IMR-90 (cell line): Measurements from ENCODE around the gene SIRT2. TPM values are rescaled to one million over a fixed set of nuclear protein-coding genes. Genes with fewer than 3 reads are reported as not detected.

Experiments
- ATAC-seq: fragments of 200-7000 bp; cut with Tn5 transposase; 2 replicates; pipeline ENCODE4 v1.9.1; 2020; ENCODE audit warnings: low read depth, mild to moderate bottlenecking, moderate library complexity
- BruUV-seq: library from RNA; stranded (reverse); fragments of 400-500 nt; replicated peaks from 2 replicates; lab custom pipeline; 2021; lab: Mats Ljungman, UMichigan
- CTCF ChIA-PET: fragments of 300-600 bp; formaldehyde crosslinking; extraction: SDS; loops from one replicate; lab custom pipeline; 2021; ENCODE audit warnings: antibody characterized with exemption; lab: Yijun Ruan, JAX
- POLR2A ChIA-PET: fragments of 300-600 bp; sonication (Branson Sonifier 250); formaldehyde crosslinking; loops from one replicate; lab custom pipeline; 2022; ENCODE audit warnings: antibody characterized with exemption; ENCODE audit not compliant: unreplicated experiment; lab: Charles Lee
- DNase-seq: peaks from one replicate; pipeline ENCODE4 v3.0.0; 2013
- H2AFZ ChIP-seq: replicated peaks from 2 replicates; pipeline ENCODE3; 2013; ENCODE audit warnings: low read length, mild to moderate bottlenecking; ENCODE audit not compliant: poor library complexity
- H2AK5ac ChIP-seq: 2 replicates; pipeline ENCODE4 v1.6.1; 2013; ENCODE audit warnings: low read depth, low read length, inconsistent platforms
- H2AK9ac ChIP-seq: replicated peaks from 2 replicates; pipeline ENCODE3; 2013; ENCODE audit warnings: mild to moderate bottlenecking, low read depth, low read length, moderate library complexity; ENCODE audit not compliant: poor library complexity
- H2BK120ac ChIP-seq: 2 replicates; pipeline ENCODE4 v1.6.1; 2013; ENCODE audit warnings: low read depth, low read length, inconsistent platforms
- H2BK15ac ChIP-seq: 3 replicates; pipeline ENCODE4 v1.6.1; 2013; ENCODE audit warnings: low read depth, low read length, inconsistent platforms
- H2BK20ac ChIP-seq: 2 replicates; pipeline ENCODE4 v1.6.1; 2013; ENCODE audit warnings: low read depth, mild to moderate bottlenecking, inconsistent platforms, low read length, moderate library complexity
- H2BK5ac ChIP-seq: 2 replicates; pipeline ENCODE4 v1.6.1; 2013; ENCODE audit warnings: mild to moderate bottlenecking, low read depth, low read length, inconsistent platforms; ENCODE audit not compliant: poor library complexity, severe bottlenecking
- H3K14ac ChIP-seq: replicated peaks from 2 replicates; pipeline ENCODE4 v1.6.1; 2013; ENCODE audit warnings: low read depth, low read length, inconsistent platforms
- H3K18ac ChIP-seq: 2 replicates; pipeline ENCODE4 v1.6.1; 2013; ENCODE audit warnings: low read depth, low read length, control low read depth
- H3K23ac ChIP-seq: 2 replicates; pipeline ENCODE4 v1.6.1; 2013; ENCODE audit warnings: low read depth, low read length, inconsistent platforms
- H3K27ac ChIP-seq: 2 replicates; pipeline ENCODE4 v1.5.1; 2013; ENCODE audit warnings: mild to moderate bottlenecking, control low read depth, low read length; ENCODE audit not compliant: insufficient read depth
- H3K27me3 ChIP-seq: 2 replicates; pipeline ENCODE4 v1.6.1; 2013; ENCODE audit warnings: low read length; ENCODE audit not compliant: control insufficient read depth, insufficient read depth
- H3K36me3 ChIP-seq: 2 replicates; pipeline ENCODE4 v1.6.1; 2013; ENCODE audit warnings: low read length, mixed read lengths; ENCODE audit not compliant: control insufficient read depth, insufficient read depth
- H3K4ac ChIP-seq: 2 replicates; pipeline ENCODE4 v1.6.1; 2013; ENCODE audit warnings: low read depth, low read length, inconsistent platforms
- H3K4me1 ChIP-seq: 2 replicates; pipeline ENCODE4 v1.6.1; 2013; ENCODE audit warnings: low read length, mixed read lengths; ENCODE audit not compliant: control insufficient read depth, insufficient read depth
- H3K4me2 ChIP-seq: 2 replicates; pipeline ENCODE4 v1.6.1; 2013; ENCODE audit warnings: low read depth, mild to moderate bottlenecking, control low read depth, low read length, moderate library complexity
- H3K4me3 ChIP-seq: 2 replicates; pipeline ENCODE4 v1.5.1; 2013; ENCODE audit warnings: low read depth, mild to moderate bottlenecking, control low read depth, low read length, moderate library complexity; ENCODE audit not compliant: insufficient read depth
- H3K56ac ChIP-seq: 2 replicates; pipeline ENCODE4 v1.6.1; 2013; ENCODE audit warnings: low read length, inconsistent platforms; ENCODE audit not compliant: insufficient read depth; ENCODE audit errors: extremely low read depth
- H3K79me1 ChIP-seq, 2 experiments: 2 replicates each; pipeline ENCODE4 v1.6.1; 2013; ENCODE audit warnings: low read length in 2 of 2, inconsistent platforms in 1 of 2, low read depth in 1 of 2
- H3K9ac ChIP-seq: 2 replicates; pipeline ENCODE4 v1.6.1; 2013; ENCODE audit warnings: low read depth, low read length, control low read depth
- H3K9me1 ChIP-seq: 2 replicates; pipeline ENCODE4 v1.6.1; 2013; ENCODE audit warnings: low read length, inconsistent platforms; ENCODE audit not compliant: insufficient read depth
- H3K9me3 ChIP-seq: 2 replicates; pipeline ENCODE4 v1.6.1; 2013; ENCODE audit warnings: low read length; ENCODE audit not compliant: control insufficient read depth, insufficient read depth
- H4K20me1 ChIP-seq: 2 replicates; pipeline ENCODE4 v1.6.1; 2013; ENCODE audit warnings: low read length, inconsistent platforms; ENCODE audit not compliant: insufficient read depth
- H4K5ac ChIP-seq: 2 replicates; pipeline ENCODE4 v1.6.1; 2013; ENCODE audit warnings: mild to moderate bottlenecking, low read depth, low read length, control low read depth
- H4K8ac ChIP-seq, 2 experiments: 2 replicates each; pipeline ENCODE4 v1.6.1; 2013; ENCODE audit warnings: low read depth in 2 of 2, low read length in 2 of 2, control low read depth in 1 of 2, inconsistent platforms in 1 of 2
- H4K91ac ChIP-seq: 2 replicates; pipeline ENCODE4 v1.6.1; 2013; ENCODE audit warnings: low read depth, low read length, inconsistent platforms; ENCODE audit not compliant: insufficient read depth
- BHLHE40 ChIP-seq: fragments of 150-350 bp; IDR thresholded peaks from 2 replicates; pipeline ENCODE4 v1.6.1; 2016; ENCODE audit warnings: mild to moderate bottlenecking, low read depth, low read length
- CEBPB ChIP-seq: IDR thresholded peaks from 2 replicates; pipeline ENCODE4 v1.6.1; 2012; ENCODE audit warnings: low read depth, low read length, improper control_type of control experiment
- CHD1 ChIP-seq: IDR thresholded peaks from 2 replicates; pipeline ENCODE4 v1.6.1; 2012; ENCODE audit warnings: low read depth, low read length, improper control_type of control experiment
- ELK1 ChIP-seq: fragments of 150-350 bp; IDR thresholded peaks from 2 replicates; pipeline ENCODE4 v1.6.1; 2016; ENCODE audit warnings: low read depth, mild to moderate bottlenecking, low read length, moderate library complexity, borderline replicate concordance
- FOS ChIP-seq: fragments of 150-350 bp; IDR thresholded peaks from 2 replicates; pipeline ENCODE4 v1.6.1; 2016; ENCODE audit warnings: low read depth, low read length
- MXI1 ChIP-seq: IDR thresholded peaks from 2 replicates; pipeline ENCODE4 v1.6.1; 2012; ENCODE audit warnings: low read depth, mild to moderate bottlenecking, low read length, moderate library complexity, borderline replicate concordance
- RAD21 ChIP-seq: IDR thresholded peaks from 2 replicates; pipeline ENCODE4 v1.6.1; 2012; ENCODE audit warnings: low read length, improper control_type of control experiment
- RCOR1 ChIP-seq: IDR thresholded peaks from 2 replicates; pipeline ENCODE4 v1.6.1; 2012; ENCODE audit warnings: mild to moderate bottlenecking, low read length, improper control_type of control experiment; ENCODE audit not compliant: insufficient replicate concordance
- RFX5 ChIP-seq: IDR thresholded peaks from 2 replicates; pipeline ENCODE4 v1.8.0; 2012; ENCODE audit warnings: low read depth, mild to moderate bottlenecking, low read length, moderate library complexity
- USF2 ChIP-seq: fragments of 150-350 bp; IDR thresholded peaks from 2 replicates; pipeline ENCODE4 v1.6.1; 2017; ENCODE audit warnings: mild to moderate bottlenecking, antibody characterized with exemption, low read length, low read depth
- WGBS, 2 experiments: methylation state at CpG; one replicate each; pipeline versions ENCODE4 v1.1.5 to v1.1.7; 2013; ENCODE audit warnings: missing lambda C conversion rate in 2 of 2; ENCODE audit not compliant: insufficient read length in 1 of 2; ENCODE audit errors: extremely low coverage in 2 of 2; 5-methylcytosine and 5-hydroxymethylcytosine counted together
- dilution Hi-C: fragments of 300-500 bp; cut with HindIII; formaldehyde crosslinking; loops from one replicate; pipeline ENCODE4 v1.14.3; 2018; ENCODE audit warnings: low sequenced_read_pairs; ENCODE audit not compliant: unreplicated experiment
- in situ Hi-C: fragments of 300-500 bp; cut with MboI; formaldehyde crosslinking; loops from 3 replicates; pipeline ENCODE4 v1.14.3; 2019; ENCODE audit warnings: low sequenced_read_pairs, inconsistent platforms, mixed read lengths
- intact Hi-C: fragments of 100-400 bp; cut with micrococcal nuclease; formaldehyde crosslinking; loops from 2 replicates; pipeline ENCODE4 v1.10.0; 2022
- polyA plus RNA-seq, 3 experiments: library from polyadenylated mRNA; depleted of rRNA; stranded (reverse); fragments of >200 nt; gene quantifications; 2 replicates each; pipeline ENCODE4 v1.2.3, GENCODE V29; 2012; ENCODE audit warnings: low replicate concordance in 1 of 3
- total RNA-seq: library from RNA; depleted of rRNA; stranded (reverse); fragments of >200 nt; gene quantifications from 2 replicates; pipeline ENCODE4 v1.2.3, GENCODE V29; 2012

Gene SIRT2
- total and polyA plus RNA-seq, 2 of the 4 experiments (the other 2 are of a cell fraction): 43.0 to 50.0 TPM

- H3K9me3 ChIP-seq: no peaks in the 10 kb centered on the region; the same call in 1 of the 2 replicates
- H3K4me2 ChIP-seq: no peak overlapping the region
- WGBS, 2 experiments: 90% methylated on average over 8 of the region's 29 CpGs; no CpG with 5 or more reads in 1 of the 2 experiments
- no peak overlapping the region for H2AK9ac ChIP-seq
- H3K4me1 ChIP-seq: no peaks in the 10 kb centered on the region
- H4K8ac ChIP-seq: no peak overlapping the region
- H3K14ac ChIP-seq: no peak overlapping the region
- H2AK5ac ChIP-seq: no peak overlapping the region
- H3K9ac ChIP-seq: no peak overlapping the region
- peaks cover 25% of the 10 kb centered on the region for H3K36me3 ChIP-seq
- no peak overlapping the region for H3K4me3 ChIP-seq
- H2BK20ac ChIP-seq: no peak overlapping the region
- no peaks in the 10 kb centered on the region; the same call in 1 of the 2 replicates for H4K20me1 ChIP-seq
- TF ChIP-seq ELK1: no peak
- no peak for TF ChIP-seq FOS
- no peak for TF ChIP-seq RAD21
- TF ChIP-seq MXI1: no peak
- no peak for TF ChIP-seq CHD1
- TF ChIP-seq RCOR1: no peak
- no peak for TF ChIP-seq BHLHE40
- TF ChIP-seq CEBPB: no peak
- no peak for TF ChIP-seq RFX5
- TF ChIP-seq USF2: no peak
- no peak overlapping the region for H2AFZ ChIP-seq
- no peaks in the 10 kb centered on the region for H3K9me1 ChIP-seq
- H3K4ac ChIP-seq: no peak overlapping the region
- no peak overlapping the region for H2BK5ac ChIP-seq
- no peak overlapping the region for H4K5ac ChIP-seq
- peaks cover 0 to 9% of the 10 kb centered on the region in 2 experiments; a peak in 2 of 4 replicates for H3K79me1 ChIP-seq
- no peak overlapping the region for H3K18ac ChIP-seq
- dilution Hi-C loops (no loop called here), in situ Hi-C loops (loop anchor here (25.0 kb wide), 1 partner anchor 170 kb away; the partner anchor contains the start of gene CAPN12), intact Hi-C loops (no loop called here)
- BruUV-seq: no TSS peak
- ATAC-seq (no peak), DNase-seq (no peak)
- POLR2A ChIA-PET: no interaction called here
- no peak overlapping the region for H2BK120ac ChIP-seq
- no peak overlapping the region for H2BK15ac ChIP-seq
- CTCF ChIA-PET: no interaction called here
- H4K91ac ChIP-seq: no peak overlapping the region
- no peak overlapping the region for H3K27ac ChIP-seq
- peaks cover 4% of the 10 kb centered on the region; the same call in 1 of the 2 replicates for H3K27me3 ChIP-seq
- H3K23ac ChIP-seq: no peak overlapping the region
- no peak overlapping the region for H3K56ac ChIP-seq
These were observed 7.8 kb upstream of the SIRT2 start for GRCh38 chr19:38907227-38907626.
